ENCODE results near the gene FGF2.

Gene FGF2

GRCh38 chr4:122908223-122908622, 81.6 kb downstream of the FGF2 start:
- Histone ChIP-seq H2BK12ac (ENCODE audit: low read length) (no peak overlapping the region), H3K4ac (ENCODE audit: low read length) (no peak overlapping the region), H3K36me3 (replicated peaks in 1 of 2; ENCODE audit: control insufficient read depth in 2 of 2, insufficient read depth in 2 of 2, low read length in 2 of 2) (peaks cover 2 to 66% of the 10 kb centered on the region in 2 donors), H2BK120ac (ENCODE audit: low read depth, low read length) (no peak overlapping the region), H3K18ac (ENCODE audit: low read length) (no peak overlapping the region), H3K4me3 (ENCODE audit: low read length in 2 of 2) (no peak overlapping the region), H3K27me3 (ENCODE audit: control insufficient read depth in 3 of 3, insufficient read depth in 3 of 3, low read depth in 1 of 3, low read length in 3 of 3) (no peaks in the 10 kb centered on the region), H3K9me3 (replicated peaks in 1 of 2; ENCODE audit: control insufficient read depth in 2 of 2, insufficient read depth in 1 of 2, low read depth in 1 of 2, low read length in 2 of 2) (no peaks in the 10 kb centered on the region), H2BK5ac (ENCODE audit: low read length) (no peak overlapping the region), H2BK15ac (ENCODE audit: low read length) (no peak overlapping the region), H3K14ac (ENCODE audit: low read length) (no peak overlapping the region), H4K8ac (ENCODE audit: low read depth, low read length) (no peak overlapping the region), H3K4me1 (ENCODE audit: control insufficient read depth in 2 of 2, insufficient read depth in 1 of 2, low read depth in 1 of 2, low read length in 2 of 2) (no peaks in the 10 kb centered on the region), H3K27ac (replicated peaks; ENCODE audit: low read length) (no peak overlapping the region), H2AK5ac (ENCODE audit: low read depth, low read length) (no peak overlapping the region), H3K9ac (ENCODE audit: low read depth, low read length, poor library complexity) (no peak overlapping the region), H4K91ac (ENCODE audit: low read depth, low read length, poor library complexity) (no peak overlapping the region), H2AFZ (ENCODE audit: low read length) (no peak overlapping the region), H3K79me1 (ENCODE audit: low read depth, low read length) (no peaks in the 10 kb centered on the region), H3K4me2 (ENCODE audit: insufficient read depth, low read length, poor library complexity, severe bottlenecking) (no peak overlapping the region), H3K23ac (ENCODE audit: low read depth, low read length, poor library complexity) (no peak overlapping the region)
- no peak for DNase-seq (ENCODE audit: low spot score)
- WGBS, 2 donors (ENCODE audit: extremely low coverage in 2 of 2, insufficient read length in 2 of 2, insufficient replicate concordance in 1 of 2) = no CpG with 5 or more reads among the region's 1 CpG

GRCh38 chr4:122909683-122910082, 83.1 kb downstream of the FGF2 start:
- no peaks in the 10 kb centered on the region for H3K79me1 ChIP-seq (ENCODE audit: low read depth, low read length)
- H3K18ac ChIP-seq (ENCODE audit: low read length) = no peak overlapping the region
- no peak overlapping the region for H4K8ac ChIP-seq (ENCODE audit: low read depth, low read length)
- no peaks in the 10 kb centered on the region for H3K27me3 ChIP-seq (ENCODE audit: control insufficient read depth in 3 of 3, insufficient read depth in 3 of 3, low read depth in 1 of 3, low read length in 3 of 3)
- no peak overlapping the region for H3K14ac ChIP-seq (ENCODE audit: low read length)
- H2BK5ac ChIP-seq (ENCODE audit: low read length) = no peak overlapping the region
- no peak overlapping the region for H3K23ac ChIP-seq (ENCODE audit: low read depth, low read length, poor library complexity)
- H3K4me1 ChIP-seq (ENCODE audit: control insufficient read depth in 2 of 2, insufficient read depth in 1 of 2, low read depth in 1 of 2, low read length in 2 of 2) = no peaks in the 10 kb centered on the region
- H3K27ac ChIP-seq (replicated peaks; ENCODE audit: low read length) = no peak overlapping the region
- no peak overlapping the region for H2BK15ac ChIP-seq (ENCODE audit: low read length)
- H2BK120ac ChIP-seq (ENCODE audit: low read depth, low read length) = no peak overlapping the region
- no peak overlapping the region for H3K4ac ChIP-seq (ENCODE audit: low read length)
- peaks cover 2 to 77% of the 10 kb centered on the region in 2 donors for H3K36me3 ChIP-seq (replicated peaks in 1 of 2; ENCODE audit: control insufficient read depth in 2 of 2, insufficient read depth in 2 of 2, low read length in 2 of 2)
- H2AK5ac ChIP-seq (ENCODE audit: low read depth, low read length) = no peak overlapping the region
- no peak overlapping the region for H3K4me3 ChIP-seq (ENCODE audit: low read length in 2 of 2)
- no peak overlapping the region for H2AFZ ChIP-seq (ENCODE audit: low read length)
- H3K9me3 ChIP-seq (replicated peaks in 1 of 2; ENCODE audit: control insufficient read depth in 2 of 2, insufficient read depth in 1 of 2, low read depth in 1 of 2, low read length in 2 of 2) = no peaks in the 10 kb centered on the region
- WGBS, 2 donors (ENCODE audit: extremely low coverage in 2 of 2, insufficient read length in 2 of 2, insufficient replicate concordance in 1 of 2) = no CpG with 5 or more reads among the region's 2 CpGs
- H4K91ac ChIP-seq (ENCODE audit: low read depth, low read length, poor library complexity) = no peak overlapping the region
- DNase-seq (ENCODE audit: low spot score) = no peak
- no peak overlapping the region for H3K4me2 ChIP-seq (ENCODE audit: insufficient read depth, low read length, poor library complexity, severe bottlenecking)
- no peak overlapping the region for H3K9ac ChIP-seq (ENCODE audit: low read depth, low read length, poor library complexity)
- no peak overlapping the region for H2BK12ac ChIP-seq (ENCODE audit: low read length)

- Histone ChIP-seq H3K36me3 (replicated peaks in 1 of 2; ENCODE audit: control insufficient read depth in 2 of 2, insufficient read depth in 2 of 2, low read length in 2 of 2) (peaks cover 4 to 88% of the 10 kb centered on the region in 2 donors), H3K23ac (ENCODE audit: low read depth, low read length, poor library complexity) (no peak overlapping the region), H3K4me2 (ENCODE audit: insufficient read depth, low read length, poor library complexity, severe bottlenecking) (no peak overlapping the region), H3K27ac (replicated peaks; ENCODE audit: low read length) (no peak overlapping the region), H3K4ac (ENCODE audit: low read length) (no peak overlapping the region), H3K14ac (ENCODE audit: low read length) (no peak overlapping the region), H2BK5ac (ENCODE audit: low read length) (no peak overlapping the region), H2BK12ac (ENCODE audit: low read length) (no peak overlapping the region), H2AK5ac (ENCODE audit: low read depth, low read length) (no peak overlapping the region), H3K9ac (ENCODE audit: low read depth, low read length, poor library complexity) (no peak overlapping the region), H3K18ac (ENCODE audit: low read length) (no peak overlapping the region), H2BK120ac (ENCODE audit: low read depth, low read length) (no peak overlapping the region), H3K27me3 (ENCODE audit: control insufficient read depth in 3 of 3, insufficient read depth in 3 of 3, low read depth in 1 of 3, low read length in 3 of 3) (no peaks in the 10 kb centered on the region), H3K9me3 (replicated peaks in 1 of 2; ENCODE audit: control insufficient read depth in 2 of 2, insufficient read depth in 1 of 2, low read depth in 1 of 2, low read length in 2 of 2) (no peaks in the 10 kb centered on the region), H2BK15ac (ENCODE audit: low read length) (no peak overlapping the region), H4K8ac (ENCODE audit: low read depth, low read length) (no peak overlapping the region), H3K4me3 (ENCODE audit: low read length in 2 of 2) (no peak overlapping the region), H3K79me1 (ENCODE audit: low read depth, low read length) (no peaks in the 10 kb centered on the region), H3K4me1 (ENCODE audit: control insufficient read depth in 2 of 2, insufficient read depth in 1 of 2, low read depth in 1 of 2, low read length in 2 of 2) (no peaks in the 10 kb centered on the region), H2AFZ (ENCODE audit: low read length) (no peak overlapping the region), H4K91ac (ENCODE audit: low read depth, low read length, poor library complexity) (no peak overlapping the region)
- WGBS, 2 donors (ENCODE audit: extremely low coverage in 2 of 2, insufficient read length in 2 of 2, insufficient replicate concordance in 1 of 2) = no CpG with 5 or more reads among the region's 1 CpG
- no peak for DNase-seq (ENCODE audit: low spot score)
Observed at GRCh38 chr4:122911588-122911987, 85.0 kb downstream of the FGF2 start.

DNA sequence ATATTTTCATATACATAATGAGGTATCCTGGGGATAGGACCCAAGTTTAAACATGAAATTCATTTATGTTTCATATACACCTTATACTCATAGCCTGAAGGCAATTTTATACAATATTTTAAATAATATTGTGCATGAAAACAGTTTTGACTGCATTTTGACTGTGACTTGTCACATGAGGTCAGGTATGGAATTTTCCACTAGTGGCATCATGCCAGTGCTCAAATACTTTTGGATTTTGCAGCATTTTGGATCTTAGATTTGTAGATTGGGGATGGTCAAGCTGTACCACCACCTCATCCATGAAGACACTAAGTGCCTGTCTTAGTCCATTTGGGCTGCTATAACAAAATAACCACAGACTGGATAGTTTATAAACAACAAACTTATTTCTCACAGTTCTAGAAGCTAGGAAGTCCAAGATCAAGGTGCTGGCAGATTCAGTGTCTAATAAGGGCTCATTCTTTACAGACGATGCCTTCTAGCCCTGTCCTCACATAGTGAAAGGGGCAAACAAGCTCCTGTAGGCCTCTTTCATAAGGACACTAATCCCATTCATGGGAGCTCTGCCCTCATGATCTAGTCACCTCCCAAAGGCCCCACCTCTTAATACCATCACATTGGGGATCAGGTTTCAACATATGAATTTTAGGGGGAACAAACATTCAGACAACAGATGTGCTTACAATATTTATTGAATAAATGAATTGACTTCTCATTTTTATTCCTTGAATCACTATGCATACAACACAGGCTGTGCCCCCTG, 86.4 kb downstream of the FGF2 start:
- H2BK15ac ChIP-seq (ENCODE audit: low read length) = no peak overlapping the region
- no peak overlapping the region for H3K18ac ChIP-seq (ENCODE audit: low read length)
- no peak overlapping the region for H4K8ac ChIP-seq (ENCODE audit: low read depth, low read length)
- H3K4me2 ChIP-seq (ENCODE audit: insufficient read depth, low read length, poor library complexity, severe bottlenecking) = no peak overlapping the region
- no peaks in the 10 kb centered on the region for H3K79me1 ChIP-seq (ENCODE audit: low read depth, low read length)
- no peak overlapping the region for H2AK5ac ChIP-seq (ENCODE audit: low read depth, low read length)
- H3K4ac ChIP-seq (ENCODE audit: low read length) = no peak overlapping the region
- no peaks in the 10 kb centered on the region for H3K4me1 ChIP-seq (ENCODE audit: control insufficient read depth in 2 of 2, insufficient read depth in 1 of 2, low read depth in 1 of 2, low read length in 2 of 2)
- H3K36me3 ChIP-seq (replicated peaks in 1 of 2; ENCODE audit: control insufficient read depth in 2 of 2, insufficient read depth in 2 of 2, low read length in 2 of 2) = peaks cover 6 to 94% of the 10 kb centered on the region in 2 donors
- H2BK12ac ChIP-seq (ENCODE audit: low read length) = no peak overlapping the region
- H3K9me3 ChIP-seq (replicated peaks in 1 of 2; ENCODE audit: control insufficient read depth in 2 of 2, insufficient read depth in 1 of 2, low read depth in 1 of 2, low read length in 2 of 2) = no peaks in the 10 kb centered on the region
- H2AFZ ChIP-seq (ENCODE audit: low read length) = no peak overlapping the region
- no peaks in the 10 kb centered on the region for H3K27me3 ChIP-seq (ENCODE audit: control insufficient read depth in 3 of 3, insufficient read depth in 3 of 3, low read depth in 1 of 3, low read length in 3 of 3)
- H2BK120ac ChIP-seq (ENCODE audit: low read depth, low read length) = no peak overlapping the region
- H3K23ac ChIP-seq (ENCODE audit: low read depth, low read length, poor library complexity) = no peak overlapping the region
- no peak overlapping the region for H3K27ac ChIP-seq (replicated peaks; ENCODE audit: low read length)
- H3K9ac ChIP-seq (ENCODE audit: low read depth, low read length, poor library complexity) = no peak overlapping the region
- no CpG with 5 or more reads among the region's 1 CpG for WGBS, 2 donors (ENCODE audit: extremely low coverage in 2 of 2, insufficient read length in 2 of 2, insufficient replicate concordance in 1 of 2)
- DNase-seq (ENCODE audit: low spot score) = no peak
- H2BK5ac ChIP-seq (ENCODE audit: low read length) = no peak overlapping the region
- no peak overlapping the region for H3K4me3 ChIP-seq (ENCODE audit: low read length in 2 of 2)
- H4K91ac ChIP-seq (ENCODE audit: low read depth, low read length, poor library complexity) = no peak overlapping the region
- no peak overlapping the region for H3K14ac ChIP-seq (ENCODE audit: low read length)
